Brain pericyte (primary cell): ENCODE results near the gene IFI27L1.
"Not testable (repeated sequence)": the region's sequence is repeated elsewhere in the genome, so short reads cannot be mapped to it uniquely, and the experiment has no call there.

Source experiments
- DNase-seq: peaks from one replicate; pipeline ENCODE4 v3.0.0-alpha.2; 2012; ENCODE audit warnings: low read depth, low spot score

The IFI27L1 gene

GRCh38 chr14:94048691-94049624 is 32.2 kb upstream of the IFI27L1 start:
- DNase-seq = no peak

GRCh38 chr14:94049625-94050023 is 31.5 kb upstream of the IFI27L1 start:
- no peak for DNase-seq

- DNase-seq = no peak
Observed at GRCh38 chr14:94050231-94050880, 30.8 kb upstream of the IFI27L1 start.

GRCh38 chr14:94051115-94051514 is 30.0 kb upstream of the IFI27L1 start:
- DNase-seq = no peak

GRCh38 chr14:94051779-94052178 is 29.3 kb upstream of the IFI27L1 start:
- no peak for DNase-seq

- no peak for DNase-seq
Observed at GRCh38 chr14:94052199-94052598, 28.9 kb upstream of the IFI27L1 start.

- DNase-seq = no peak
Observed at GRCh38 chr14:94052662-94053061, 28.4 kb upstream of the IFI27L1 start.

GRCh38 chr14:94054401-94054800 is 26.7 kb upstream of the IFI27L1 start:
- DNase-seq = no peak

- no peak for DNase-seq
Observed at GRCh38 chr14:94054936-94055335, 26.2 kb upstream of the IFI27L1 start.

GRCh38 chr14:94056579-94057308 is 24.4 kb upstream of the IFI27L1 start:
- DNase-seq = no peak

GRCh38 chr14:94058128-94058673 is 22.9 kb upstream of the IFI27L1 start:
- no peak for DNase-seq

- no peak for DNase-seq
Observed at GRCh38 chr14:94058674-94059138, 22.4 kb upstream of the IFI27L1 start.

GRCh38 chr14:94059998-94060397 is 21.1 kb upstream of the IFI27L1 start:
- DNase-seq = no peak

GRCh38 chr14:94062344-94062940 is 18.7 kb upstream of the IFI27L1 start:
- DNase-seq = no peak

GRCh38 chr14:94066089-94066676 is 14.9 kb upstream of the IFI27L1 start:
- DNase-seq = no peak

- DNase-seq = not testable (repeated sequence)
Observed at GRCh38 chr14:94072076-94072475, 9.0 kb upstream of the IFI27L1 start.

- DNase-seq = no peak
Observed at GRCh38 chr14:94074534-94074933, 6.6 kb upstream of the IFI27L1 start.

- DNase-seq = no peak
Observed at GRCh38 chr14:94075008-94075407, 6.1 kb upstream of the IFI27L1 start.

GRCh38 chr14:94077111-94077821 is 3.8 kb upstream of the IFI27L1 start:
- DNase-seq = no peak

GRCh38 chr14:94077823-94078222 is 3.3 kb upstream of the IFI27L1 start:
- DNase-seq = no peak
